H1 (cell line): Measurements from ENCODE around the gene RBM47. TPM values are rescaled to one million over a fixed set of nuclear protein-coding genes. Genes with fewer than 3 reads are reported as not detected.

Source experiments
- CTCF ChIA-PET: fragments of 300-600 bp; sonication (Branson Sonifier 250); formaldehyde crosslinking; loops from one replicate; lab custom pipeline; 2021; ENCODE audit not compliant: partially characterized antibody; lab: Charles Lee
- POLR2A ChIA-PET: fragments of 300-600 bp; sonication (Branson Sonifier 250); formaldehyde crosslinking; loops from one replicate; lab custom pipeline; 2021; ENCODE audit warnings: inconsistent platforms; ENCODE audit not compliant: partially characterized antibody; lab: Charles Lee
- DNase-seq, 2 experiments: peaks; one replicate each; pipeline versions ENCODE4 v3.0.0 to v3.0.0-alpha.2; 2010 to 2022; ENCODE audit warnings: low spot score in 2 of 2, low read depth in 1 of 2, mixed read lengths in 1 of 2
- FAIRE-seq: peaks from 2 replicates; lab custom pipeline; 2011; peaks lifted over from hg19 to GRCh38; lab: Jason Lieb, UNC
- H2AFZ ChIP-seq: 2 replicates; pipeline ENCODE4 v1.8.1; 2012; ENCODE audit warnings: low read length, inconsistent platforms
- H2AK5ac ChIP-seq: 2 replicates; pipeline ENCODE4 v1.6.1; 2013; ENCODE audit warnings: low read depth, low read length
- H2BK120ac ChIP-seq: replicated peaks from 2 replicates; pipeline ENCODE3; 2013; ENCODE audit warnings: low read depth, low read length, inconsistent platforms
- H2BK12ac ChIP-seq: 2 replicates; pipeline ENCODE4 v1.6.1; 2013; ENCODE audit warnings: low read depth, low read length
- H2BK15ac ChIP-seq: 2 replicates; pipeline ENCODE4 v1.6.1; 2013; ENCODE audit warnings: low read length
- H2BK20ac ChIP-seq: 2 replicates; pipeline ENCODE4 v1.6.1; 2013; ENCODE audit warnings: low read length
- H2BK5ac ChIP-seq: 2 replicates; pipeline ENCODE4 v1.6.1; 2013; ENCODE audit warnings: low read depth, low read length
- H3K14ac ChIP-seq: 2 replicates; pipeline ENCODE4 v1.6.1; 2013; ENCODE audit warnings: inconsistent platforms; ENCODE audit not compliant: insufficient read length
- H3K18ac ChIP-seq: 2 replicates; pipeline ENCODE4 v1.6.1; 2013; ENCODE audit warnings: low read length; ENCODE audit errors: extremely low read depth
- H3K23ac ChIP-seq: 2 replicates; pipeline ENCODE4 v1.6.1; 2013; ENCODE audit warnings: inconsistent platforms; ENCODE audit not compliant: insufficient read length
- H3K23me2 ChIP-seq: 2 replicates; pipeline ENCODE4 v1.6.1; 2013; ENCODE audit warnings: low read depth, low read length
- H3K27ac ChIP-seq: 2 replicates; pipeline ENCODE4 v1.6.1; 2011; ENCODE audit warnings: low read depth, low read length, inconsistent platforms
- H3K27me3 ChIP-seq, 4 experiments: replicated peaks in 1 of 4; 1 replicate in 1 of 4; 2 replicates in 3 of 4; pipeline versions ENCODE4 v1.6.1 to v1.8.1; 2011 to 2013; ENCODE audit warnings: low read length in 3 of 4, mild to moderate bottlenecking in 3 of 4, inconsistent platforms in 2 of 4, mixed read lengths in 2 of 4, moderate library complexity in 1 of 4; ENCODE audit not compliant: control insufficient read depth in 3 of 4, insufficient read depth in 3 of 4; ENCODE audit errors: extremely low read depth in 1 of 4
- H3K36me3 ChIP-seq, 4 experiments: 2 replicates each; pipeline versions ENCODE4 v1.6.1 to v1.8.1; 2011 to 2013; ENCODE audit warnings: mild to moderate bottlenecking in 4 of 4, low read length in 3 of 4, moderate library complexity in 2 of 4, control low read depth in 1 of 4, inconsistent platforms in 1 of 4; ENCODE audit not compliant: insufficient read depth in 4 of 4, control insufficient read depth in 2 of 4
- H3K4ac ChIP-seq: replicated peaks from 2 replicates; pipeline ENCODE3; 2013; ENCODE audit warnings: low read length, low read depth, mixed read lengths, inconsistent platforms; ENCODE audit not compliant: insufficient read length
- H3K4me1 ChIP-seq, 4 experiments: replicated peaks in 1 of 4; 1 replicate in 1 of 4; 2 replicates in 3 of 4; pipeline versions ENCODE4 v1.6.1 to v1.8.1; 2011 to 2013; ENCODE audit warnings: low read length in 3 of 4, inconsistent platforms in 2 of 4, mixed read lengths in 1 of 4; ENCODE audit not compliant: insufficient read depth in 4 of 4, control insufficient read depth in 3 of 4
- H3K4me2 ChIP-seq, 2 experiments: 2 replicates each; pipeline versions ENCODE4 v1.6.1 to v1.8.1; 2011 to 2013; ENCODE audit warnings: low read depth in 2 of 2, low read length in 2 of 2, control low read depth in 1 of 2, inconsistent platforms in 1 of 2, mild to moderate bottlenecking in 1 of 2; ENCODE audit not compliant: insufficient read depth in 1 of 2
- H3K4me3 ChIP-seq, 4 experiments: fragments of 200-600, 300-600 bp in 1 of 4; sonication (generic), shearing (Covaris generic), sonication (Bioruptor Twin) in 1 of 4; 2 replicates each; pipeline versions ENCODE4 v1.5.1 to v1.8.1; 2011 to 2016; ENCODE audit warnings: low read length in 4 of 4, low read depth in 3 of 4, control low read depth in 2 of 4, inconsistent platforms in 2 of 4, mild to moderate bottlenecking in 2 of 4, mixed read lengths in 1 of 4, moderate library complexity in 1 of 4; ENCODE audit not compliant: insufficient read depth in 2 of 4; ENCODE audit errors: extremely low read depth in 1 of 4
- H3K56ac ChIP-seq: replicated peaks from 2 replicates; pipeline ENCODE3; 2013; ENCODE audit warnings: low read depth, mild to moderate bottlenecking, mixed read lengths, low read length, inconsistent platforms; ENCODE audit not compliant: insufficient read length
- H3K79me1 ChIP-seq: 2 replicates; pipeline ENCODE4 v1.6.1; 2013; ENCODE audit warnings: low read depth, low read length, control low read depth
- H3K79me2 ChIP-seq, 2 experiments: 2 replicates each; pipeline versions ENCODE4 v1.6.1 to v1.8.1; 2012 to 2013; ENCODE audit warnings: low read length in 2 of 2, mild to moderate bottlenecking in 2 of 2, inconsistent platforms in 1 of 2; ENCODE audit not compliant: insufficient read depth in 2 of 2, control insufficient read depth in 1 of 2
- H3K9ac ChIP-seq, 4 experiments: replicated peaks in 1 of 4; 1 replicate in 1 of 4; 2 replicates in 3 of 4; pipeline versions ENCODE4 v1.6.1 to v1.8.1; 2011 to 2013; ENCODE audit warnings: low read depth in 3 of 4, low read length in 3 of 4, control low read depth in 2 of 4, mild to moderate bottlenecking in 2 of 4, moderate library complexity in 2 of 4, inconsistent platforms in 1 of 4; ENCODE audit errors: extremely low read depth in 1 of 4
- H3K9me3 ChIP-seq, 2 experiments: 2 replicates each; pipeline versions ENCODE4 v1.6.1 to v1.8.1; 2012 to 2013; ENCODE audit warnings: mild to moderate bottlenecking in 2 of 2, moderate library complexity in 2 of 2, control low read depth in 1 of 2, inconsistent platforms in 1 of 2, low read depth in 1 of 2, low read length in 1 of 2, mixed read lengths in 1 of 2; ENCODE audit not compliant: insufficient read depth in 2 of 2
- H4K20me1 ChIP-seq, 2 experiments: replicated peaks in 1 of 2; 2 replicates each; pipeline versions ENCODE3 to v1.8.1; 2011 to 2013; ENCODE audit warnings: inconsistent platforms in 2 of 2, low read length in 2 of 2, mild to moderate bottlenecking in 1 of 2; ENCODE audit not compliant: insufficient read depth in 2 of 2, control insufficient read depth in 1 of 2
- H4K5ac ChIP-seq: 2 replicates; pipeline ENCODE4 v1.6.1; 2013; ENCODE audit warnings: low read length, low read depth, mixed read lengths, inconsistent platforms; ENCODE audit not compliant: insufficient read length
- H4K8ac ChIP-seq: 2 replicates; pipeline ENCODE4 v1.8.0; 2013; ENCODE audit warnings: mild to moderate bottlenecking, moderate library complexity, low read length, inconsistent platforms; ENCODE audit not compliant: insufficient read depth; ENCODE audit errors: extremely low read depth
- H4K91ac ChIP-seq: replicated peaks from 2 replicates; pipeline ENCODE3; 2013; ENCODE audit warnings: low read length, mixed read lengths, inconsistent platforms; ENCODE audit not compliant: insufficient read length
- CBX5 ChIP-seq: fragments of 300-800, 300-1000 bp; sonication (generic); IDR thresholded peaks from 2 replicates; pipeline ENCODE4 v1.7.1; 2016; ENCODE audit warnings: antibody characterized with exemption, low read length, low read depth
- CBX8 ChIP-seq: fragments of 300-800, 300-1000 bp; sonication (generic); IDR thresholded peaks from 2 replicates; pipeline ENCODE4 v1.7.1; 2016; ENCODE audit warnings: low read depth, low read length, borderline replicate concordance
- CREB1 ChIP-seq: IDR thresholded peaks from 2 replicates; pipeline ENCODE4 v1.6.1; 2012; ENCODE audit warnings: inconsistent platforms
- CTBP2 ChIP-seq: IDR thresholded peaks from 2 replicates; pipeline ENCODE4 v1.7.0; 2011; ENCODE audit warnings: borderline replicate concordance, mild to moderate bottlenecking, moderate library complexity, mixed read lengths, low read length; ENCODE audit not compliant: insufficient read depth, insufficient read length
- RXRA ChIP-seq: IDR thresholded peaks from 2 replicates; pipeline ENCODE4 v1.6.1; 2011; ENCODE audit warnings: low read depth, mild to moderate bottlenecking, low read length, moderate library complexity; ENCODE audit not compliant: insufficient read depth
- polyA plus RNA-seq, 7 experiments: library from polyadenylated mRNA; depleted of rRNA in 3 of 7; stranded (reverse) in 5 of 7; unstranded in 2 of 7; fragments of >200 nt in 5 of 7; fragments of 200-250 nt in 2 of 7; gene quantifications; 1 replicate in 5 of 7; 2 replicates in 1 of 7; 4 replicates in 1 of 7; pipeline versions ENCODE4 v1.2.1 to v1.2.3, GENCODE V29; 2011 to 2013; ENCODE audit warnings: missing spikeins in 2 of 7, mixed read lengths in 2 of 7
- total RNA-seq: library from RNA; stranded (reverse); fragmentation: NEBNext Ultra II Directional; extraction: Animal tissue kit (Norgen Biotek cat#: 25700); gene quantifications from 2 replicates; pipeline ENCODE4 v1.2.1, GENCODE V29; 2021
- TF ChIP-seq, protein P1 (sequence below): IDR thresholded peaks from 2 replicates; pipeline ENCODE4 v1.6.1; 2012; ENCODE audit warnings: low read length, inconsistent platforms

RBM47 gene
- total and polyA plus RNA-seq, 2 of the 8 experiments (the other 6 are each of a cell fraction or from before 2014, with no cell fraction given), result 42.8 to 78.9 TPM

DNA sequence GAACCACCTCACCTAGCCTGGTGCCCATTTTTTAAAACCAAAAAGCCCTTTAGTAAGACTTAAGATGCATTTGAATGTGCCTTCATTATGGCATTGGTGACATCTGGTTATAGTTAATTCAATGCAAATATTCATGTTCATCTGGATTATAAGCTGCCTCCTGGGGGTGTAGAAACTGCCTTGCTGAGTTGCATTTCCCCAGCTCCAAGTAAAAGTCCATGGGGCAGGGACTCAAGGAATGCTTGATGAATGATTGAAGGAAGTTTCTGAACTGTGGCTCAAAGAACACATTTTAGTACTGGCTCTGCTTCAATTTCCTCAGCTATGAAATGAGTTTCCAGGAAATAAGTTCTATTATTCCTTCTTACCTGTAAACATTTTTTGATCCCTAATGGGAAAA, 18.5 kb upstream of the RBM47 start:
- Histone ChIP-seq H3K23me2 (no peaks in the 10 kb centered on the region), H3K4me1 (peaks cover 4 to 16% (median 6%) of the 10 kb centered on the region in 4 experiments; a peak in 5 of 7 replicates), H3K4me3 (no peak overlapping the region), H3K27ac (no peak overlapping the region), H4K8ac (no peak overlapping the region), H2BK20ac (no peak overlapping the region), H3K23ac (no peak overlapping the region), H3K79me2 (no peaks in the 10 kb centered on the region), H3K9me3 (no peaks in the 10 kb centered on the region), H2AFZ (no peak overlapping the region), H4K5ac (no peak overlapping the region), H2BK15ac (no peak overlapping the region), H2AK5ac (no peak overlapping the region), H3K9ac (no peak overlapping the region), H3K36me3 (no peaks in the 10 kb centered on the region), H3K4ac (no peak overlapping the region), H3K27me3 (no peaks in the 10 kb centered on the region), H2BK12ac (no peak overlapping the region), H4K91ac (no peak overlapping the region), H3K4me2 (no peak overlapping the region), H2BK120ac (no peak overlapping the region), H3K14ac (no peak overlapping the region), H2BK5ac (no peak overlapping the region), H4K20me1 (no peaks in the 10 kb centered on the region), H3K56ac (no peak overlapping the region), H3K18ac (no peak overlapping the region)
- DNase-seq (no peak), FAIRE-seq (no peak)
- CTCF ChIA-PET, result interaction anchor here (0.9 to 1.3 kb wide), 3 partner anchors 10 to 71 kb away, joined by 3 read pairs; no protein-coding TSS in a partner anchor
- POLR2A ChIA-PET, result interaction anchor here (0.8 to 1.6 kb wide), 6 partner anchors 9 to 89 kb away, joined by 3 to 4 read pairs (median 3); no protein-coding TSS in a partner anchor
- TF ChIP-seq CBX8, result no peak
- TF ChIP-seq, protein P1, sequence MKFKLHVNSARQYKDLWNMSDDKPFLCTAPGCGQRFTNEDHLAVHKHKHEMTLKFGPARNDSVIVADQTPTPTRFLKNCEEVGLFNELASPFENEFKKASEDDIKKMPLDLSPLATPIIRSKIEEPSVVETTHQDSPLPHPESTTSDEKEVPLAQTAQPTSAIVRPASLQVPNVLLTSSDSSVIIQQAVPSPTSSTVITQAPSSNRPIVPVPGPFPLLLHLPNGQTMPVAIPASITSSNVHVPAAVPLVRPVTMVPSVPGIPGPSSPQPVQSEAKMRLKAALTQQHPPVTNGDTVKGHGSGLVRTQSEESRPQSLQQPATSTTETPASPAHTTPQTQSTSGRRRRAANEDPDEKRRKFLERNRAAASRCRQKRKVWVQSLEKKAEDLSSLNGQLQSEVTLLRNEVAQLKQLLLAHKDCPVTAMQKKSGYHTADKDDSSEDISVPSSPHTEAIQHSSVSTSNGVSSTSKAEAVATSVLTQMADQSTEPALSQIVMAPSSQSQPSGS, result no peak
- no peak for TF ChIP-seq CTBP2
- TF ChIP-seq RXRA, result no peak
- no peak for TF ChIP-seq CBX5
- TF ChIP-seq CREB1, result no peak
- TF ChIP-seq, all 59 proteins: peak for 0
- no peaks in the 10 kb centered on the region for H3K79me1 ChIP-seq
